B cell (primary cell): ENCODE measurements around the gene OTOA. TPM values are rescaled to one million over a fixed set of nuclear protein-coding genes. Genes with fewer than 3 reads are reported as not detected.

Experiments
- ATAC-seq: fragments of 200-7000 bp; cut with Tn5 transposase; one replicate; pipeline ENCODE4 v1.10.0; 2021; ENCODE audit warnings: low read depth, mild to moderate bottlenecking, moderate number of reproducible peaks, moderate library complexity
- CTCF ChIA-PET: fragments of 350-600 bp; sonication (Branson Sonifier 250); formaldehyde crosslinking; loops from one replicate; lab custom pipeline; 2021; ENCODE audit warnings: antibody characterized with exemption, inconsistent platforms; lab: Charles Lee
- POLR2A ChIA-PET: fragments of 350-600 bp; sonication (Branson Sonifier 250); formaldehyde crosslinking; loops from one replicate; lab custom pipeline; 2021; ENCODE audit warnings: antibody characterized with exemption; lab: Charles Lee
- DNase-seq: peaks from one replicate; pipeline ENCODE4 v3.0.0; 2013
- H2AFZ ChIP-seq: 2 replicates; pipeline ENCODE4 v1.6.1; 2012; ENCODE audit warnings: mild to moderate bottlenecking, low read depth, low read length; ENCODE audit not compliant: insufficient read depth, poor library complexity, severe bottlenecking
- H3K27ac ChIP-seq, 2 donors: 1 replicate in 1 of 2; 2 replicates in 1 of 2; pipeline ENCODE4 v1.5.1; 2012 to 2013; ENCODE audit warnings: low read length in 2 of 2, mild to moderate bottlenecking in 2 of 2, moderate library complexity in 1 of 2
- H3K27me3 ChIP-seq, 4 experiments: fragments of 200-600 bp in 1 of 4; sonication (generic) in 1 of 4; replicated peaks in 1 of 4; 1 replicate in 2 of 4; 2 replicates in 2 of 4; pipeline versions ENCODE4 v1.6.1 to v1.7.0; 2013 to 2016; ENCODE audit warnings: low read length in 3 of 4, mild to moderate bottlenecking in 2 of 4, mixed read lengths in 1 of 4, moderate library complexity in 1 of 4; ENCODE audit not compliant: insufficient read depth in 4 of 4, control insufficient read depth in 3 of 4; ENCODE audit errors: control extremely low read depth in 1 of 4
- H3K36me3 ChIP-seq, 2 experiments: replicated peaks in 1 of 2; 1 replicate in 1 of 2; 2 replicates in 1 of 2; pipeline versions ENCODE4 v1.6.1 to v1.7.1; 2013; ENCODE audit warnings: low read length in 1 of 2; ENCODE audit not compliant: insufficient read depth in 2 of 2, control insufficient read depth in 1 of 2; ENCODE audit errors: control extremely low read depth in 1 of 2, extremely low read depth in 1 of 2
- H3K4me1 ChIP-seq, 2 donors: fragments of 200-600 bp in 1 of 2; sonication (generic) in 1 of 2; 1 replicate in 1 of 2; 2 replicates in 1 of 2; pipeline versions ENCODE4 v1.5.1 to v1.6.1; 2013 to 2017; ENCODE audit warnings: low read length in 2 of 2; ENCODE audit not compliant: control insufficient read depth in 2 of 2, insufficient read depth in 2 of 2
- H3K4me2 ChIP-seq: replicated peaks from 2 replicates; pipeline ENCODE3; 2012; ENCODE audit warnings: mild to moderate bottlenecking, low read depth, low read length; ENCODE audit not compliant: poor library complexity, severe bottlenecking
- H3K4me3 ChIP-seq, 5 experiments: fragments of 200-600 bp in 1 of 5; sonication (generic) in 1 of 5; 1 replicate in 3 of 5; 2 replicates in 2 of 5; pipeline versions ENCODE4 v1.5.1 to v1.7.0; 2011 to 2016; ENCODE audit warnings: low read length in 4 of 5, mild to moderate bottlenecking in 4 of 5, low read depth in 2 of 5, control low read depth in 1 of 5, moderate library complexity in 1 of 5; ENCODE audit not compliant: insufficient read depth in 1 of 5; ENCODE audit errors: control extremely low read depth in 1 of 5, extremely low read depth in 1 of 5
- H3K79me2 ChIP-seq: fragments of 200-600 bp; sonication (generic); one replicate; pipeline ENCODE4 v1.6.0; 2016; ENCODE audit warnings: low read length; ENCODE audit not compliant: control insufficient read depth, insufficient read depth
- H3K9ac ChIP-seq: fragments of 200-600 bp; sonication (generic); 2 replicates; pipeline ENCODE4 v1.6.1; 2017; ENCODE audit warnings: mild to moderate bottlenecking, low read length, moderate library complexity
- H3K9me3 ChIP-seq, 3 donors: one replicate each; pipeline versions ENCODE4 v1.6.1 to v1.7.1; 2013; ENCODE audit warnings: low read length in 2 of 3; ENCODE audit not compliant: control insufficient read depth in 2 of 3, insufficient read depth in 1 of 3; ENCODE audit errors: control extremely low read depth in 1 of 3
- H4K20me1 ChIP-seq: 2 replicates; pipeline ENCODE4 v1.6.0; 2012; ENCODE audit warnings: mild to moderate bottlenecking, low read length; ENCODE audit not compliant: insufficient read depth, control insufficient read depth, poor library complexity, severe bottlenecking
- H3K27ac Mint-ChIP-seq: one replicate; pipeline ENCODE4 v1.8.0; 2021; ENCODE audit warnings: mixed read lengths
- H3K27me3 Mint-ChIP-seq: one replicate; pipeline ENCODE4 v1.8.0; 2021; ENCODE audit warnings: mixed read lengths
- H3K4me1 Mint-ChIP-seq: one replicate; pipeline ENCODE4 v1.8.0; 2021; ENCODE audit warnings: mixed read lengths
- H3K4me3 Mint-ChIP-seq: one replicate; pipeline ENCODE4 v1.8.0; 2021; ENCODE audit warnings: mixed read lengths
- H3K9me3 Mint-ChIP-seq: one replicate; pipeline ENCODE4 v1.8.0; 2022; ENCODE audit warnings: mixed read lengths; ENCODE audit not compliant: insufficient read depth
- EZH2 ChIP-seq: IDR thresholded peaks from 2 replicates; pipeline ENCODE4 v1.6.1; 2012; ENCODE audit warnings: borderline replicate concordance, low read depth, mild to moderate bottlenecking, moderate library complexity, low read length; ENCODE audit not compliant: insufficient read depth, poor library complexity, severe bottlenecking
- WGBS: methylation state at CpG from one replicate; pipeline ENCODE4 v1.1.5; 2013; ENCODE audit warnings: missing lambda C conversion rate; ENCODE audit not compliant: insufficient coverage; 5-methylcytosine and 5-hydroxymethylcytosine counted together
- intact Hi-C: fragments of 100-400 bp; cut with micrococcal nuclease; formaldehyde crosslinking; loops from one replicate; pipeline ENCODE4 v1.10.0; 2022
- polyA plus RNA-seq: library from polyadenylated mRNA; depleted of rRNA; stranded (reverse); fragments of >200 nt; gene quantifications from 2 replicates; pipeline ENCODE4 v1.2.3, GENCODE V29; 2012
- total RNA-seq, 2 donors: library from RNA; stranded (reverse); fragments of 120-200 nt in 1 of 2; gene quantifications; 1 replicate in 1 of 2; 2 replicates in 1 of 2; pipeline versions ENCODE4 v1.2.3 to v1.2.4, GENCODE V29; 2013 to 2022
- TF ChIP-seq, protein P1 (sequence below): fragments of 200-600 bp; IDR thresholded peaks from one replicate; pipeline ENCODE4 v1.8.0; 2022; ENCODE audit warnings: antibody characterized with exemption, mild to moderate bottlenecking

OTOA gene
- total and polyA plus RNA-seq, 2 donors (not counting 1 experiment from before 2014, with no cell fraction given) = 0.39 TPM; not detected in 1

DNA sequence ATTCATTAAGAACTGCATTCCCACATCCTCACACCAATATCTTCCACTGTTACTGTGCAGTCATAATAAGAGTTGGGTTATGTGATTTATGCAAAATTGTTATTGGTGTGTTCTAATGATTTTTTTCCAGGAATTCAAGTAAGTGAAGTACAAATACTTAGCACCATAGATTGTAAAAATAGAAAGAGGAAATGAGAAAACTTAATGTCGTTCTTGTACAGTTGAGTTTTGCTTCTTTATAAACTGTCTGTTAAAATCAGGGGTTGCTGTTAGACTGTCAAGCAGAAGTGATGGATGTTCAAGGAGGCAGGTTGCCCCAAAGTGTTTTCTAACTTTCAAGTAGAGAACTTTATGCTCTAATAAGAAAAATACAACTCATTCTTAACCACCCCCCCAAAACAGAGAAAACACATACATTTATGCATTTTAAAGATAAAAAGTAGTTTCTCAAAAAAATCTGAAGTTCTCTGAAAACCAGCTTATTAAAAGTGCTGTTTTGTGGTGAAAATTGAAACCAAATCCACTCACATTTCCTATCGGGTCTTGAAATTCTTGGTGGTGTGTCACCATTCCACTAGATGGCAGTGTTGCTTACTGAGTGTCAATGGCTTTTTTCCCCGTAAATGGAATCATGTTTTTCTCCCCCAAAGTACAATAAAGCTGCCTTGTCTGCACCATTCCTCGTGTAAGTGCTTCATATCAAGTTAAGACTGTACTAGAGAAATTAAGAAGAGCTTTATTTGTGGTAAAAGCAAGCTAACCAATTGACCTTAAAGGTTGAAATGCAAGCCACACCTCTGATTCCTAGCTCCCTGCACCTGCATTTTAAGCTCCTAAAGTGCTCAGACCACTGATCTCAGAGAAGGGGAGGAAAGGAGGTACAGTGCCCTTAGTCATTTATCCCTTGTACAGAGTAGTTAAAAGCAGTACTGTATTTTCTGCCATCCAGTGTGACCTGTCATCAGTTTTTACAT lies 6.7 kb upstream of the OTOA start:
- H3K4me3 Mint-ChIP-seq = peak overlapping the region; percentile 79
- H3K9me3 ChIP-seq = peaks cover 0 to 6% (median 0%) of the 10 kb centered on the region in 3 donors
- intact Hi-C loops = loop anchor here (1.0 to 5.0 kb wide), 5 partner anchors 12 to 640 kb away; partner anchors contain the start of genes METTL9 and POLR3E
- peaks cover 82% of the 10 kb centered on the region for H3K4me1 Mint-ChIP-seq
- DNase-seq (peak; percentile 81), ATAC-seq (peak; percentile 82)
- H3K79me2 ChIP-seq = peaks cover 15% of the 10 kb centered on the region
- H3K27me3 ChIP-seq = no peaks in the 10 kb centered on the region
- CTCF ChIA-PET = interaction anchor here (0.6 to 7.8 kb wide), 31 partner anchors 9 to 1778 kb away, joined by 3 to 159 read pairs (median 4); partner anchors contain the start of gene METTL9
- H3K4me2 ChIP-seq = peak overlapping the region; percentile 72
- POLR2A ChIA-PET = interaction anchor here (1.1 kb wide), 1 partner anchor 12 kb away, joined by 4 read pairs; no protein-coding TSS in a partner anchor
- no peaks in the 10 kb centered on the region for H3K27me3 Mint-ChIP-seq
- H3K4me1 ChIP-seq = peaks cover 74 to 77% of the 10 kb centered on the region in 2 donors
- peak overlapping the region in 3 of 5 experiments; percentile 0 to 47 (median 44) for H3K4me3 ChIP-seq
- H2AFZ ChIP-seq = peak overlapping the region; percentile 53
- peak overlapping the region; percentile 88 for H3K27ac Mint-ChIP-seq
- TF ChIP-seq, protein P1, sequence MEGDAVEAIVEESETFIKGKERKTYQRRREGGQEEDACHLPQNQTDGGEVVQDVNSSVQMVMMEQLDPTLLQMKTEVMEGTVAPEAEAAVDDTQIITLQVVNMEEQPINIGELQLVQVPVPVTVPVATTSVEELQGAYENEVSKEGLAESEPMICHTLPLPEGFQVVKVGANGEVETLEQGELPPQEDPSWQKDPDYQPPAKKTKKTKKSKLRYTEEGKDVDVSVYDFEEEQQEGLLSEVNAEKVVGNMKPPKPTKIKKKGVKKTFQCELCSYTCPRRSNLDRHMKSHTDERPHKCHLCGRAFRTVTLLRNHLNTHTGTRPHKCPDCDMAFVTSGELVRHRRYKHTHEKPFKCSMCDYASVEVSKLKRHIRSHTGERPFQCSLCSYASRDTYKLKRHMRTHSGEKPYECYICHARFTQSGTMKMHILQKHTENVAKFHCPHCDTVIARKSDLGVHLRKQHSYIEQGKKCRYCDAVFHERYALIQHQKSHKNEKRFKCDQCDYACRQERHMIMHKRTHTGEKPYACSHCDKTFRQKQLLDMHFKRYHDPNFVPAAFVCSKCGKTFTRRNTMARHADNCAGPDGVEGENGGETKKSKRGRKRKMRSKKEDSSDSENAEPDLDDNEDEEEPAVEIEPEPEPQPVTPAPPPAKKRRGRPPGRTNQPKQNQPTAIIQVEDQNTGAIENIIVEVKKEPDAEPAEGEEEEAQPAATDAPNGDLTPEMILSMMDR = peak; percentile 92
- TF ChIP-seq EZH2 = no peak
- no CpG with 5 or more reads among the region's 4 CpGs for WGBS
- H4K20me1 ChIP-seq = no peaks in the 10 kb centered on the region
- peak overlapping the region; percentile 51 to 78 for H3K27ac ChIP-seq
- H3K9me3 Mint-ChIP-seq = no peaks in the 10 kb centered on the region
- H3K36me3 ChIP-seq = peaks cover 0 to 5% of the 10 kb centered on the region in 2 experiments
- H3K9ac ChIP-seq = peak overlapping the region; percentile 47
